Activated CD8-positive, alpha-beta T cell treated with anti-CD3 and anti-CD28 coated beads for 36 hours (primary cell): Measurements from ENCODE around the gene BMP7. TPM values are rescaled to one million over a fixed set of nuclear protein-coding genes. Genes with fewer than 3 reads are reported as not detected.

Source experiments
- ATAC-seq: fragments of 200-7000 bp; cut with Tn5 transposase; one replicate; pipeline ENCODE4 v1.10.0; 2021; ENCODE audit warnings: mild to moderate bottlenecking, moderate library complexity
- CTCF ChIA-PET: fragments of 350-600 bp; sonication (Branson Sonifier 250); formaldehyde crosslinking; loops from one replicate; lab custom pipeline; 2021; ENCODE audit warnings: antibody characterized with exemption; lab: Charles Lee
- POLR2A ChIA-PET: fragments of 350-600 bp; sonication (Branson Sonifier 250); formaldehyde crosslinking; loops from one replicate; lab custom pipeline; 2021; ENCODE audit warnings: antibody characterized with exemption; lab: Charles Lee
- DNase-seq: peaks from one replicate; pipeline ENCODE4 v3.0.0-alpha.2; 2020
- H3K27ac Mint-ChIP-seq: one replicate; pipeline ENCODE4 v1.8.0; 2021; ENCODE audit warnings: mild to moderate bottlenecking, mixed read lengths
- H3K27me3 Mint-ChIP-seq: one replicate; pipeline ENCODE4 v1.8.0; 2021; ENCODE audit warnings: mixed read lengths
- H3K36me3 Mint-ChIP-seq: one replicate; pipeline ENCODE4 v1.8.0; 2021; ENCODE audit warnings: low read depth, mixed read lengths
- H3K4me1 Mint-ChIP-seq: one replicate; pipeline ENCODE4 v1.8.0; 2021; ENCODE audit warnings: low read depth, mixed read lengths
- H3K4me3 Mint-ChIP-seq: one replicate; pipeline ENCODE4 v1.8.0; 2021; ENCODE audit warnings: mild to moderate bottlenecking, moderate library complexity, mixed read lengths
- H3K9me3 Mint-ChIP-seq: one replicate; pipeline ENCODE4 v1.8.0; 2021; ENCODE audit warnings: mixed read lengths
- CTCF ChIP-seq: fragments of 200-600 bp; IDR thresholded peaks from one replicate; pipeline ENCODE4 v1.8.0; 2022; ENCODE audit warnings: antibody characterized with exemption, mild to moderate bottlenecking
- intact Hi-C: fragments of 100-400 bp; cut with micrococcal nuclease; formaldehyde crosslinking; loops from one replicate; pipeline ENCODE4 v1.10.0; 2022
- total RNA-seq, 2 experiments: library from RNA; stranded (reverse); gene quantifications; one replicate each; pipeline ENCODE4 v1.2.3, GENCODE V29; 2021

BMP7 gene
- total RNA-seq, 2 experiments from 2014 or later = not detected

GRCh38 chr20:57217802-57218201 is 48.6 kb downstream of the BMP7 start:
- H3K4me1 Mint-ChIP-seq = no peaks in the 10 kb centered on the region
- peaks cover 7% of the 10 kb centered on the region for H3K27me3 Mint-ChIP-seq
- H3K9me3 Mint-ChIP-seq = no peaks in the 10 kb centered on the region
- no peaks in the 10 kb centered on the region for H3K36me3 Mint-ChIP-seq
- DNase-seq = no peak
- intact Hi-C loops = no loop called here
- no peak overlapping the region for H3K27ac Mint-ChIP-seq
- no peak for ATAC-seq
- H3K4me3 Mint-ChIP-seq = no peak overlapping the region
- no peak for TF ChIP-seq CTCF
- ChIA-PET POLR2A (no interaction called here), CTCF (no interaction called here)

GRCh38 chr20:57216669-57217068 is 49.8 kb downstream of the BMP7 start:
- Mint-ChIP-seq H3K27ac (no peak overlapping the region), H3K4me1 (no peaks in the 10 kb centered on the region), H3K36me3 (no peaks in the 10 kb centered on the region), H3K9me3 (no peaks in the 10 kb centered on the region), H3K4me3 (no peak overlapping the region), H3K27me3 (peaks cover 8% of the 10 kb centered on the region)
- ATAC-seq (no peak), DNase-seq (no peak)
- intact Hi-C loops = no loop called here
- ChIA-PET POLR2A (no interaction called here), CTCF (no interaction called here)
- no peak for TF ChIP-seq CTCF

- Mint-ChIP-seq H3K4me1 (no peaks in the 10 kb centered on the region), H3K27me3 (peaks cover 8% of the 10 kb centered on the region), H3K4me3 (no peak overlapping the region), H3K9me3 (no peaks in the 10 kb centered on the region), H3K36me3 (no peaks in the 10 kb centered on the region), H3K27ac (no peak overlapping the region)
- DNase-seq (no peak), ATAC-seq (no peak)
- TF ChIP-seq CTCF = no peak
- intact Hi-C loops = no loop called here
- ChIA-PET POLR2A (no interaction called here), CTCF (no interaction called here)
These were observed 50.5 kb downstream of the BMP7 start for GRCh38 chr20:57215826-57216471.

GRCh38 chr20:57215426-57215825 is 51.0 kb downstream of the BMP7 start:
- intact Hi-C loops = no loop called here

GRCh38 chr20:57214948-57215347 is 51.5 kb downstream of the BMP7 start:
- H3K4me1 Mint-ChIP-seq = no peaks in the 10 kb centered on the region
- TF ChIP-seq CTCF = no peak
- no peaks in the 10 kb centered on the region for H3K9me3 Mint-ChIP-seq
- intact Hi-C loops = no loop called here
- no peak for DNase-seq
- ChIA-PET POLR2A (no interaction called here), CTCF (no interaction called here)
- H3K27ac Mint-ChIP-seq = no peak overlapping the region
- no peak for ATAC-seq
- H3K27me3 Mint-ChIP-seq = peaks cover 8% of the 10 kb centered on the region
- H3K36me3 Mint-ChIP-seq = no peaks in the 10 kb centered on the region
- no peak overlapping the region for H3K4me3 Mint-ChIP-seq

More at GRCh38 chr20:57215426-57215825, 51.0 kb downstream of the BMP7 start:
- ChIA-PET POLR2A (no interaction called here), CTCF (no interaction called here)
- Mint-ChIP-seq H3K27me3 (peaks cover 8% of the 10 kb centered on the region), H3K27ac (no peak overlapping the region), H3K4me3 (no peak overlapping the region), H3K9me3 (no peaks in the 10 kb centered on the region), H3K36me3 (no peaks in the 10 kb centered on the region), H3K4me1 (no peaks in the 10 kb centered on the region)
- DNase-seq (no peak), ATAC-seq (no peak)
- TF ChIP-seq CTCF = no peak
